HG02884 (cell line): ENCODE measurements around the gene ZFAND2B.
"Not testable (repeated sequence)": the region's sequence is repeated elsewhere in the genome, so short reads cannot be mapped to it uniquely, and the experiment has no call there.

ENCODE experiments used
- ATAC-seq: cut with Tn5 transposase; IDR thresholded peaks from one replicate; pipeline ENCODE4 v1.9.1; 2021; ENCODE audit warnings: mild to moderate bottlenecking, moderate library complexity; ENCODE audit not compliant: unreplicated experiment

The ZFAND2B gene

GRCh38 chr2:219175486-219175885 lies 31.1 kb upstream of the ZFAND2B start:
- no peak for ATAC-seq

DNA sequence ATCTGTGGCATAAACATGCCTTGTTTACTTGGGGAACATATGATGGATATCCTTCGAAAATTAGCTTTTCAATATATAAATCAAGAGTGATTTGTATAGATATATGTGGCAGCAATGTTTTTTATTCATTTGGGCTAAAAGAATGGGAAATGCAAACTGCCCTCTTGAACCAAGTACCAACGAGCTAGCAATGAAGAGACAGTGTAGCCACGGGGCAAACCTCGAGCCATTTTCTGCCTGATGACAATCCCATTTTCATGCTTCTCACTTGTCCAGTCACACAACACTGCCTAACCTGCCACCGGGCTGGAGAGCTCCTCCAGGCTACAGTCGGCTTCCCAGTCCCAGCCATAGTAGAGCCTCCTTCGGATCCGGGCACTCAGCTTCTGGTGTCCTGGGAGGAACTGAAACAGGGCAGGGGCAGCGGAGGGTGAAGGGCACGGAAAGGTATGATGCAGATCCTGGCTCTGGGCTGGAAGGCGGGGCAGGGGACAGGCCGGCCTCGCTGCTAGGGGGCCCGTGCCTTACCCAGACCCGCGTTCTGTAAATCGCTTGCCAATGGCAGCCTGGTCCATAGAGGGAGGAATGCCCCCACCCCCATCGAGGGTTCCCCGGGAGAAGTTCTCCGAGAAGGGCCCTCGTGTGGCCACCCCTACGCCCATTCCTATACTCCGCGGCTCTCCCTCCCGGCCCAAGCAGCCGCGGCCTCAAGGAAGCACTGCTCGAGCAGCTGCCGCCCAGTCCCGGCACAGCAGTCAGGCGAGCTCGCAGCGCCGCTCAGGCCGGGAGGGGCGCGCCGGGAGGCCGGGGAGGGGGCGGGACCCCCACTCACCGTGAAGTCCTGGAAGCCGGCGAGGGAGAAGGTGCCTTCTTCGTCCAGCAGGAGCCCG lies 30.4 kb upstream of the ZFAND2B start:
- ATAC-seq, result peak; percentile 22

DNA sequence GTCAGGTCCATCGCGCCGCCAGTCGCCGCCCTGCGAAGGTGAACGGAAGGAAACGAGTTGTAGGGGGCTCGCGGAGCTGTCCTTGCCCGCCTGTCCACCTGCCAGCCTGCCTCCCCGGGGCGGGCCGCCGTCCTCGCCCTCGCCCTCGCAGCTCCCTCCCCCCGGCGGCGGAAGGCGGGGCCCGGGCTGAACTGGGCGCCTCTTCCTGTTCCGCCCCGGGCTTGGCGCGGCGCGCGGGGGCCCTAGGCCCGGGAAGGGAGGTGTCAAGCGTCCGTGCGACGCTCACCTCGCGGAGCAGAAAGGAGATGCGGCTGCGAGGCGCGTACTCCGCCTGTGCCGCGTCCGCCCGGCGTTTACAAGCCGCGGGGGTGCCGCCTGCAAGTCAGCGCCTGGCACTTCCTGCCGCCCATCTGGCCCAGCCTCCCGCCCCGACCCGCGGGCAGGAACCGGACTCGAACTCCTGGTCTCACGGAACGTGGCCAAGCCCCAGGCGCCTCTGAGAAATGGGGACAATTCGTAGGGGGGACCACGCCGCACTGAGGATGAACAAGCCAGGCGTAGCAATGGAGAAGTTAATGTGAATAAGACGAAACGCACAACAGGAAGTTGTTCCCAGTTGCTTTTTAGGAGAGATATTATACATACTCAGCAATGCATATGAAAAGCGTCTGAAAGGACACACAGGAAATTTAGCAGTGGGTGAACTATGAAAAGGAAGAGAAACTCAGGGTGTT lies 29.6 kb upstream of the ZFAND2B start, which contains the start of gene CNPPD1:
TSS of gene CNPPD1 (minus strand) at position 108 of the 734 bp plus-strand sequence. CDS start at position 11, 97 bp downstream.
- peak; percentile 60 for ATAC-seq

GRCh38 chr2:219177552-219178376 lies 28.8 kb upstream of the ZFAND2B start, which contains the start of gene RETREG2:
RETREG2 (plus strand) TSS chr2:219178275; CDS start chr2:219178353, 78 bp downstream.
- ATAC-seq, result peak; percentile 36

DNA sequence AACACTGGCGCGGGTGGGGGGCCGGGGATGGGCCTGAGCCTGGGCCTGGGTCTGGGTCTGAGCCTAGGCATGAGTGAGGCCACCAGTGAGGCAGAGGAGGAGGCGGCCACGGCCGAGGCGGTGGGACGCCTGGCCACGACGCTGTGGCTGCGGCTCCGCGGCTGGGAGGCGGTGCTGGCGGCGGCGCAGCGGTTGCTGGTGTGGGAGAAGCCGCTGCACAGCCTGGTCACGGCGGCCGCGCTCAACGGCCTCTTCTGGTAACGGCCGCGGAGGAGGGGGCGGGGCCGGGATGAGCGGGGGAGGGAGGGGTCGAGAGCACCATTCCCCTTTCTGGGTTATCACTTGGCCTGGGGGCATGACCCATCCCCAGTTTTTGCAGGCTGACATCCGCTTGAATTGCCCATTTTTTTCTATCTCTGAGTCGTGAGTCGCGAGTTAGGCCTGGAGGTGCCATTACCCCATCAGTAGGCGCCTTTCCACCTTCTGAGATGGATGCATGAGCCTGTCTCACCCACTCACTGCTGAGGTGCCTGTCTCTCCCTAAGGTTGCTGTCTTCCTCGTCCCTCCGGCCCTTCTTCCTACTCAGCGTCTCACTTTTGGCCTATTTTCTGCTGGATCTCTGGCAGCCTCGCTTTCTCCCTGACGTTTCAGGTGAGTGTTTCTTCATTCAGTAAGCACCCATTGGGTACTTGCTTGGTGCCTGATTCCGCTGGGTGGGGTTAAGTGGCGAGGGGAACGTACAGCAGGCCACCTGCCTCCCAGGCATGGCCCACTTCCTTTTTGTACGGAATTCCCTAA lies 28.0 kb upstream of the ZFAND2B start:
- peak; percentile 19 for ATAC-seq

DNA sequence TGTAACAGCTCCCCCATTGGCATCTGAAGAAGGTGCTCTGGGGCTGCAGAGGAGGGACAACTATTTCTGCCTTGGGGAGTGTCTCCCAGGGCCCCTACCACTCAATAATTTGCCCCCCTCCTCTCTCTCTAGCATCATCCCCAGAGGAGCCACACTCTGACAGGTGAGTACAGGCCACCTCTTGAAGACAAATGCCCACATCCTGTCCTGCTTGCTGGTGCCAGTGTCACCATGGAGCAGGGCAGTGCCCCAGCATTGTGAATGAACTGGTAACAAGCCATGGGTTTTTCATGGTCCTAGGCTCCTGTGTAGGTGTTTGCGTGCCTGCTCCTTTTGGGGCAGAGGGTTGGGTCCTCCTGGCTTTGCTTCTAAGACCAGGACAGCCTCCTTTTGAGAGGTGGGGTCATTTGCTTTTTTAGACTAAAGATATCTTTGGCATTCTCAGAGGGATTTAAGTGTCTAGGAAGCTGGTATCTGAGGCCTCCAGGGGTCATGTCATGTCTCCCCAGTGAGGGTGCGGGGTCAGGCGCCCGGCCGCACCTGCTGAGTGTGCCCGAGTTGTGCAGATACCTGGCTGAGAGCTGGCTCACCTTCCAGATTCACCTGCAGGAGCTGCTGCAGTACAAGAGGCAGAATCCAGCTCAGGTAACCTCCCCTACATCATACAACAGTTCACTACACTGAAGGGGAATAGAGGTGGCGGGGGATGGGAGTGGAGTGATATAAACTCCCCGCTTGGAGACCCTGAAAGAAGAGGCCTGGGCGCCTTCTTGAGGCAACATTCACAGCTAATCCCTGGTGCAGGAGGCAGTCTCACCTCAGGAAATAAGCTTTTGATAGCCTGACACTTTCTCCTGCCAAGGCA lies 26.7 kb upstream of the ZFAND2B start:
- no peak for ATAC-seq

DNA sequence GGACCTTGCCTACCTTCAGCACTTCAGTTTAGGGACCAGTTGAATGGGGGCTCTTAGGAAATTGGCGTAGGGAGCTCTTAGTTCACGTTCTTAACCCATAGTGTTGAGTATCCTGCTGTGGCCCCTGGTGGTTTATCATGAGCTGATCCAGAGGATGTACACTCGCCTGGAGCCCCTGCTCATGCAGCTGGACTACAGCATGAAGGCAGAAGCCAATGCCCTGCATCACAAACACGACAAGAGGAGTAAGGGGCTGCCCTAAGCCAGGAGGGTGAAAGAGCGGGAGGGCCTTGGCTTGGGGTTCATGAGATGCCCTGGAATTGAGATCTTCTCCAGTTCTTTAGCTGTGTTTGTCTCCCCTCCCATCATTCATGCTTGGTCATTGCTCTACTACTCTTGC lies 25.6 kb upstream of the ZFAND2B start:
- ATAC-seq, result no peak

DNA sequence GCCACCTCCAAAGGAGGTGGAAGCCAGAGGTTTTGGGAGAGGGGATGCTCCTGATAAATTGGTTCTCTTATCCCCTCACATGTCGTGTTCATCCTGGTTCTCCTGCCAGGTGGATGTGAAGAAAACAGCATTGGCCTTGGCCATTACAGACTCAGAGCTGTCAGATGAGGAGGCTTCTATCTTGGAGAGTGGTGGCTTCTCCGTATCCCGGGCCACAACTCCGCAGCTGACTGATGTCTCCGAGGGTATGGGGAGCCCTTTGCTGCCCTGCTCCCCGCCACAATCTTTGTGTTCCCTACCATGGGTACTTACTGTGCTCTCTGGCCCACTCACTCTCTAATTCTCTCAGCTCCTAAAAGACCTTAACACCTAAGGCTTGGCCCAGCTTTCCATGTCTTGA lies 25.1 kb upstream of the ZFAND2B start:
- no peak for ATAC-seq

- ATAC-seq, result no peak
Observed at GRCh38 chr2:219182331-219183150, 24.0 kb upstream of the ZFAND2B start.

GRCh38 chr2:219183151-219183772 lies 23.3 kb upstream of the ZFAND2B start:
- ATAC-seq, result no peak

DNA sequence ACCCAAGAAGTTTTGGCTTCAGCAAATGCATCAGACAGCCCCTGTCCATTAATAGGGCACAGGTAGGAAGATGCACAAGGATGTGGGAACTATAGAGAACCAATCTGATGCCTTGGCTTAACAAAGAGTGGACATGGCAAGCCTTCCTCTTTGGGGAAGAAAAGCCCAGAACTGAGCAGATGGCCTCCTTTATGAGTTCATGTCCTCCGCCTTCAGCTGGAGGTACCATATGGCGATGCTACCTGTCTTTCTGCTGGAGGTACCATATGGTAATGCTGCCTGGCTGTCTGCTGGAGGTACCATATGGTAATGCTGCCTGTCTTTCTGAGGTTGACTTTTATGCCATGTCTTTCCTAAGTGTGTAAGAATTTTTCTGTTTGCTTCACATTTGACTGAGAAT lies 22.5 kb upstream of the ZFAND2B start:
- ATAC-seq, result no peak

DNA sequence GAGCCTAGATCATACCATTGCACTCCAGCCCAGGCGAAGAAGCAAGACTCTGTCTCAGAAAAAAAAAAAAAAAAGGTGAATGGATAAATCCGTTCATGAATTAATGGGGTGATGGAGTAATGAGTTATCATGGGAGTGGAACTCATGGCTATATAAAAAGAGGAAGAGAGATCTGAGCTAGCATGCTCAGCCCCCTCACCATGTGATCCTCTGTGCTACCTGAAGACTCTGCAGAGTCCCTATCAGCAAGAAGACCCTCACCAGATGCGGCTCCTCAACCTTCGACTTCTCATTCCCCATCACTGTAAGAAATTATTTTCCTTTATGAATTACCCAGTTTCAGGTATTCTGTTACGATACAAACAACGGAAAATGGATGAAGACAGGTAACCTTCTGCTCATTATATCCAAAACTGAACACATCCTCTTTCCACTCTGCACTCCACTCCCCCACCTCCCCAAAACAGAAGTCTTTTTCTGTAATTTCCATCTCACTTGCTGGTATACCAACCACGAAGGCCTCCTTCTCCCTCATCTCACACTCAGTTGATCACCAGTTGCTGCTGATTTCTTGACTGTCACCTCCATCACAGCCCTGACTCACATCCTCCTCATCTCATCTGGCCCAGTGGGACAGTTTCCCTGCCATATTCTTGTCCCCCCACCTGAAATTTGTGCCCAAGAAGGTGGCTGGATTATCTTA lies 19.7 kb upstream of the ZFAND2B start:
- no peak for ATAC-seq

DNA sequence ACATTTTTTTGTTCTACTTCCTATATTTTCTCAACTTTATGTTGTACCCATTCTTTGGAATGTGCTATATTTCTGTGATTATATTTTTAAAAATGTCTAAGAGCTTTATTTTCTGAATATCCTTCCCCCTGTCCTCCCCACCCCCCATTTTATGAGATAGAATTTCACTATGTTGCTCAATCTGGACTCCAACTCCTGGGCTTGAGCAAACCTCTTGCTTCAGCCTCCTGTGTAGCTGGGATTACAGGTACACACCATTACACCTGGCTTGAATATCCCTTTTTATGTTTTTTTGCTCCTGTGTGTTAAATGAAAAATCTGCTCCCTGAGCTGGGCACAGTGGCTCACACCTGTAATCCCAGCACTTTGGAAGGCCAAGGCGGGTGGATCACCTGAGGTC lies 9.2 kb upstream of the ZFAND2B start:
- no peak for ATAC-seq

DNA sequence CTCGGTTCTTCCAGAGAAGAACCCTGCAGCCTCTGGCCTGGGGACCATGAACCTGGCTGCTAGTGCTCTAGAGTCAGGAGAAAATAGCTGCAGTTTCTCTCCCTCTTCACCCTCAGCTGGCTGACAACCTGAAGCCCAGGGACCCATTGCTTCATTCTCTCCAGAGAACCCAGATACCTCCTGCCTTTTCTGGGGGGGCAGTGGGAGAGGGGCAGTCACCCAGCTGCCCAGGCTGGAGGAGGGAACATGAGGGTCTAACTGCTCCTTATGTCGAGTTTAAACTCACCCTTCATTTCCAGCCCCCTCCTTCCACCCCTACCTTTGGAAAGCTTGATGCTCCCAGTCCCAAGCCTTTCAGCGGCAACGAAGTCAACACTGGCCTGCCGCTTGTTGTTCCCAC lies 7.6 kb upstream of the ZFAND2B start:
- ATAC-seq, result no peak

DNA sequence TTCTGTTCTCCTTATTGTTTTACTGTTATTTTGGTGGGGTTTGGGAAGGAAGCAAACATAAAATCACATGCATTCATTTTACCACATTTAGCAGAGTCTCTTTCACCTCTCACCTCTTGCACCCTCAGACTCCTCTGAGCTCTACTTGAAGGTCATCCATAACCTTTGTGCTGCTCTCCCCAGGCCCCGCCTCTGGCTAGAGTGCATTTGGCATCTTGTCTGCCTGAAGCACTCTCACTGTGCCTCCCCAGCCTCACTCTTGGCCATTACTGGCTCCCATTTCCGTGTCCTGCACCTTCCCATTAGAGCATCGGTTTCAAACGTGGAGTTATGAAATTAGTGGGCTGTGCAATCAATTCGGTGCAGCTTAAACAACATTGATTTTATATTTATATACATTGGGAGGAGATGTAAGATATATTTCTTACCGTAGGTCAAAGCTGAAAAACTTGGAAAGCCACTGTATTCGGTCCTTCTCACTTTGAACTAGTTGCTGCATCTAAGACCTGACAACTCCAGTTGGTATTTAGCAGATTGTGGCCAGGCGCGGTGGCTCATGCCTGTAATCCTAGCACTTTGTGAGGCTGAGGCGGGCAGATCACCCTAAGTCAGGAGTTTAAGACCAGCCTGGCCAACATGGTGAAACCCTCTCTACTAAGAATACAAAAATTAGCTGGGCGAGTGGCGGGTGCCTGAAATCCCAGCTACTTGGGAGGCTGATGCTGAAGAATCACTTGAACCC lies 6.9 kb upstream of the ZFAND2B start:
- ATAC-seq, result no peak

- not testable (repeated sequence) for ATAC-seq
Observed at GRCh38 chr2:219200502-219201326, 5.9 kb upstream of the ZFAND2B start.
